A549 treated with GW870086 at 1 μM for 4 hours (cell line): ENCODE data around the gene C1orf159. TPM values are rescaled to one million over a fixed set of nuclear protein-coding genes. Genes with fewer than 3 reads are reported as not detected.

Experiments
- total RNA-seq: library from RNA; stranded (reverse); fragments of 200-300 nt; extraction: Qiagen RNA extraction; gene quantifications from 5 replicates; pipeline ENCODE4 v1.2.3, GENCODE V29; 2022; ENCODE audit warnings: low read depth

C1orf159 gene
- total RNA-seq, result 9.8 to 14.4 TPM (median 13.9 TPM) in 5 replicates

DNA sequence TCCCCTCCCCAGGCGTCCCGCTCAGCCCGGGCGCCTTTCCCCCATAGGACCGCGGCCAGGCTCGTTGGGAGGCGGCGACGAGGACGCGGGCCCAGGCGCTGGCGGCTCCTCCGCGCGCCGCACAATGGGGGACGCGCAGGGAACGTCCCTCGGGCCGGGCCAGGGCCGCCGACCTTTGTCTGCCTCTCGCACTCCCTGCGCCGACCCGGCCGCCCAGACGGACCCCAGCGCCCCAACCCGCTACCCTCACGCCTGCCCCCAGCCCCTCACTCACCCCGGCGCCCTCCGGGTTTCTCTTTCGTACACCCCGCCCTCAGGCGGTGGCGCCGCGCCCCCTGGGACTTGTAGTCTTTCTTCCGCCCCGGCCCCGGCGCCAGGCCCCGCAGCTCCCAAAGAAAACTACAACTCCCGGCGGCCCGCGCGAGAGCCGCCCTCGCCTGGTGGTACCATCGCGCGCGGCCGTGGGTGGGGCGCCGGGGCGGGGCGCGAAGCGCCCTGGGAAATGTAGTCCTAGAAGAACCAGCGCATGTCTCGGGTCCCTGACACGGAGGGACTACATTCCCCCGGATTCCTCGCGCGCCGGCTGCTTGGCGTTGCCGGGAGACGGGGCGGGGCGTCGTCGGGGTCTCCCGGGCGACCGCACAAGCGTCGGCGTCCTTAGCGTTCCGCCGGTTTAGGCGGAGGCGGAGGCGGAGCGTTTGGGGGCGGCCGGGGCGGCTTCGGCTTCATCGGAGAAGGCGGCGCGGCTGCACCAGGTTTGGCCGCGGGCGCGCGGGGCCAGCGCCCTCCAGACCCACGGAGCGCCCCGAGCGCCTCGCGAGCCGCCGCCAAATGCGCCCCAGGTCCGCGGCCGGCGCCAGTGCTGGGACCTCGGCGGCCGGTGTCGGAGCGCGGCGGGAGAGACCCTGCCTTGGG is at the start of gene C1orf159:
Gene C1orf159, minus strand, starts transcription at position 304 of the 915 bp plus-strand sequence. CDS start 24,546 bp downstream, outside the sequence.

DNA sequence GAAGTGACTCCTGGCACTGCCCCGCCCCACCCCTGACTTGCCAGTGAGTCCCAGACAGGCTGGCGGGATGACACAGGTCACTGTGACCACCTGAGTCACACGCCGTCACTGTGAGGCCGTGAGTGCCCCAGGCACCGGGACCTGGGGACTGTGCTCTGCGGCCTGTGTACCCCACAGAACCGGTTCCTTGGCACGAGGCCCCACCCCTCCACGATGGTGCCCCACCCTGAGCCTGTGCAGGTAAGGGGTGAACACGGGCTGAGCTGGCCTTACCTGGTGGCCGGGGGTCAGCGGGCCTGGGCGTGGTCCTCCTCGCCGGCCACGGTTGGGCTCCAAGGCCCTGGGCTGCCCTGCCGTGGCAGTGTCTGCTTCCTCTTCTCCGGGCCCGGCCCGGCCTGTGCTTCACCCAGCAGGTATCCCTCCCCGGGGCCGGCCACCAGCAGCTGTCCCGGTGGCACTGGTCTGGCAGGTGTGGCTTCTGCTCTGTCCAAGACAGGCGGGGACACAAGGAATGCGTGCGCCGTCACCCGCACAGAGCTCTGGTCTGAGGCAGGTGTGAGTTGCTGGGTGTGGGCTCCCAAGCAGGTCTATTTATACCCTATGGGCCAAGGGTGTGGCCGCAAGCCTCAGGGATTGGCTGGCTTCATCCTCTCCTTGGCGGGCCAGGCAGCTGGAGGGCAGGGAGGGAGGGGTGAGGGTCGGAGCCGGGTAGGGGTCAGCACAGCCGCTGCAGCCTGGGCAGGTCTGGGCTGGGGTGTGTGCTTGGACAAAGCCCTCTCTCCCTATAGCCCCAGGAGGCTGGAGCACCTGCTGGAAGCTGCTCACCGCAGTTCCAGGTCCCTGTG is 41.9 kb downstream of the C1orf159 start, which contains the start of gene RNF223:
Gene RNF223, minus strand, starts transcription at position 564 of the 845 bp plus-strand sequence. CDS start 1,740 bp downstream, outside the sequence.

Other genes with a start within 250 kb of the C1orf159 start
- 16.9 to 31.9 TPM (median 30.4 TPM) in 5 replicates for gene SAMD11, start 192.2 kb downstream of the C1orf159 start, total RNA-seq
- gene NOC2L, start 156.8 kb downstream of the C1orf159 start, total RNA-seq, result 67.6 to 85.4 TPM (median 84.8 TPM) in 5 replicates
- gene KLHL17, start 155.5 kb downstream of the C1orf159 start, total RNA-seq, result 9.1 to 16.4 TPM (median 15.4 TPM) in 5 replicates
- gene PLEKHN1, start 149.6 kb downstream of the C1orf159 start, total RNA-seq, result 4.0 to 5.8 TPM (median 4.9 TPM) in 5 replicates
- 0.05 to 0.19 TPM (median 0.18 TPM) in 3 of 5 replicates, not detected in the others for gene PERM1, start 134.0 kb downstream of the C1orf159 start, total RNA-seq
- gene HES4, start 116.0 kb downstream of the C1orf159 start, total RNA-seq, result 29.4 to 60.9 TPM (median 54.8 TPM) in 5 replicates
- 19.1 to 22.3 TPM (median 19.9 TPM) in 5 replicates for gene ISG15, start 102.6 kb downstream of the C1orf159 start, total RNA-seq
- gene AGRN, start 96.0 kb downstream of the C1orf159 start, total RNA-seq, result 76.1 to 112 TPM (median 108 TPM) in 5 replicates
- 0.14 to 0.42 TPM (median 0.31 TPM) in 5 replicates for gene RNF223, start 41.8 kb downstream of the C1orf159 start, total RNA-seq
- gene TTLL10, start 57.8 kb upstream of the C1orf159 start, total RNA-seq, result not detected in 5 replicates
- gene TNFRSF18, start 90.5 kb upstream of the C1orf159 start, total RNA-seq, result 0.14 to 0.19 TPM in 2 of 5 replicates, not detected in the others
- 0.12 to 0.22 TPM in 2 of 5 replicates, not detected in the others for gene TNFRSF4, start 98.1 kb upstream of the C1orf159 start, total RNA-seq
- 108 to 134 TPM (median 126 TPM) in 5 replicates for gene SDF4, start 115.9 kb upstream of the C1orf159 start, total RNA-seq
- gene B3GALT6, start 116.1 kb upstream of the C1orf159 start, total RNA-seq, result 11.1 to 18.4 TPM (median 17.7 TPM) in 5 replicates
- 0.98 to 1.7 TPM (median 1.6 TPM) in 5 replicates for gene C1QTNF12, start 130.6 kb upstream of the C1orf159 start, total RNA-seq
- gene UBE2J2, start 157.8 kb upstream of the C1orf159 start, total RNA-seq, result 38.9 to 49.3 TPM (median 46.2 TPM) in 5 replicates
- gene SCNN1D, start 164.3 kb upstream of the C1orf159 start, total RNA-seq, result 0.77 to 2.1 TPM (median 1.1 TPM) in 5 replicates
- gene ACAP3, start 191.8 kb upstream of the C1orf159 start, total RNA-seq, result 11.4 to 15.4 TPM (median 14.5 TPM) in 5 replicates
- 17.2 to 24.7 TPM (median 23.5 TPM) in 5 replicates for gene PUSL1, start 192.5 kb upstream of the C1orf159 start, total RNA-seq
- 45.2 to 58.3 TPM (median 56.8 TPM) in 5 replicates for gene INTS11, start 208.6 kb upstream of the C1orf159 start, total RNA-seq
- gene CPTP, start 208.7 kb upstream of the C1orf159 start, total RNA-seq, result 15.6 to 23.7 TPM (median 21.0 TPM) in 5 replicates
- gene TAS1R3, start 215.2 kb upstream of the C1orf159 start, total RNA-seq, result 0.08 to 0.19 TPM (median 0.16 TPM) in 5 replicates
- gene DVL1, start 233.3 kb upstream of the C1orf159 start, total RNA-seq, result 51.2 to 74.2 TPM (median 71.4 TPM) in 5 replicates
- 0.11 to 0.62 TPM (median 0.56 TPM) in 4 of 5 replicates, not detected in the other for gene MXRA8, start 242.5 kb upstream of the C1orf159 start, total RNA-seq